MCF 10A (cell line): Measurements from ENCODE around the gene RERE. TPM values are rescaled to one million over a fixed set of nuclear protein-coding genes. Genes with fewer than 3 reads are reported as not detected.

Experiments used
- BruUV-seq: library from RNA; stranded (reverse); fragments of 400-500 nt; replicated peaks from 2 replicates; lab custom pipeline; 2021; lab: Mats Ljungman, UMichigan
- CTCF ChIA-PET: fragments of 300-600 bp; sonication (Branson Sonifier 250); formaldehyde crosslinking; extraction: SDS; loops from one replicate; lab custom pipeline; 2021; ENCODE audit warnings: antibody characterized with exemption, inconsistent platforms; lab: Yijun Ruan, JAX
- POLR2A ChIA-PET: fragments of 300-600, 350-650 bp; sonication (Branson Sonifier 250); formaldehyde crosslinking; extraction: SDS; loops from one replicate; lab custom pipeline; 2020; ENCODE audit warnings: antibody characterized with exemption, inconsistent platforms; lab: Yijun Ruan, JAX
- DNase-seq: peaks from one replicate; pipeline ENCODE4 v3.0.0-alpha.2; 2018; ENCODE audit not compliant: unreplicated experiment
- H3K27ac Mint-ChIP-seq: one replicate; pipeline ENCODE4 v1.8.0; 2022; ENCODE audit warnings: mild to moderate bottlenecking, low read depth, mixed read lengths; ENCODE audit not compliant: unreplicated experiment
- H3K27me3 Mint-ChIP-seq: one replicate; pipeline ENCODE4 v1.8.0; 2022; ENCODE audit warnings: mixed read lengths; ENCODE audit not compliant: insufficient read depth, unreplicated experiment
- H3K36me3 Mint-ChIP-seq: one replicate; pipeline ENCODE4 v1.8.0; 2022; ENCODE audit warnings: mild to moderate bottlenecking, moderate library complexity, mixed read lengths; ENCODE audit not compliant: insufficient read depth, unreplicated experiment
- H3K4me1 Mint-ChIP-seq: one replicate; pipeline ENCODE4 v1.8.0; 2022; ENCODE audit warnings: mixed read lengths; ENCODE audit not compliant: insufficient read depth, unreplicated experiment
- H3K4me3 Mint-ChIP-seq: one replicate; pipeline ENCODE4 v1.8.0; 2022; ENCODE audit warnings: mild to moderate bottlenecking, moderate library complexity, mixed read lengths; ENCODE audit not compliant: unreplicated experiment
- H3K9me3 Mint-ChIP-seq: one replicate; pipeline ENCODE4 v1.8.0; 2022; ENCODE audit warnings: mixed read lengths; ENCODE audit not compliant: unreplicated experiment
- intact Hi-C: fragments of 100-400 bp; cut with micrococcal nuclease; formaldehyde crosslinking; loops from 2 replicates; pipeline ENCODE4 v1.14.1; 2022
- total RNA-seq: library from RNA; stranded (reverse); gene quantifications from 2 replicates; pipeline ENCODE4 v1.2.3, GENCODE V29; 2022
- TF ChIP-seq, protein P1 (sequence below): fragments of 200-600 bp; IDR thresholded peaks from one replicate; pipeline ENCODE4 v1.8.0; 2022; ENCODE audit warnings: antibody characterized with exemption, mild to moderate bottlenecking; ENCODE audit not compliant: unreplicated experiment

The RERE gene
- total RNA-seq, 1 experiment from 2014 or later: 48.4 TPM

GRCh38 chr1:8590721-8591351, 226.6 kb downstream of the RERE start:
- Mint-ChIP-seq H3K27me3 (no peaks in the 10 kb centered on the region), H3K27ac (no peak overlapping the region), H3K4me3 (no peak overlapping the region), H3K4me1 (peaks cover 11% of the 10 kb centered on the region), H3K9me3 (no peaks in the 10 kb centered on the region), H3K36me3 (no peaks in the 10 kb centered on the region)
- POLR2A ChIA-PET: no interaction called here
- TF ChIP-seq, protein P1, sequence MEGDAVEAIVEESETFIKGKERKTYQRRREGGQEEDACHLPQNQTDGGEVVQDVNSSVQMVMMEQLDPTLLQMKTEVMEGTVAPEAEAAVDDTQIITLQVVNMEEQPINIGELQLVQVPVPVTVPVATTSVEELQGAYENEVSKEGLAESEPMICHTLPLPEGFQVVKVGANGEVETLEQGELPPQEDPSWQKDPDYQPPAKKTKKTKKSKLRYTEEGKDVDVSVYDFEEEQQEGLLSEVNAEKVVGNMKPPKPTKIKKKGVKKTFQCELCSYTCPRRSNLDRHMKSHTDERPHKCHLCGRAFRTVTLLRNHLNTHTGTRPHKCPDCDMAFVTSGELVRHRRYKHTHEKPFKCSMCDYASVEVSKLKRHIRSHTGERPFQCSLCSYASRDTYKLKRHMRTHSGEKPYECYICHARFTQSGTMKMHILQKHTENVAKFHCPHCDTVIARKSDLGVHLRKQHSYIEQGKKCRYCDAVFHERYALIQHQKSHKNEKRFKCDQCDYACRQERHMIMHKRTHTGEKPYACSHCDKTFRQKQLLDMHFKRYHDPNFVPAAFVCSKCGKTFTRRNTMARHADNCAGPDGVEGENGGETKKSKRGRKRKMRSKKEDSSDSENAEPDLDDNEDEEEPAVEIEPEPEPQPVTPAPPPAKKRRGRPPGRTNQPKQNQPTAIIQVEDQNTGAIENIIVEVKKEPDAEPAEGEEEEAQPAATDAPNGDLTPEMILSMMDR: no peak
- intact Hi-C loops: no loop called here
- CTCF ChIA-PET: no interaction called here
- DNase-seq: no peak
- BruUV-seq: no TSS peak

DNA sequence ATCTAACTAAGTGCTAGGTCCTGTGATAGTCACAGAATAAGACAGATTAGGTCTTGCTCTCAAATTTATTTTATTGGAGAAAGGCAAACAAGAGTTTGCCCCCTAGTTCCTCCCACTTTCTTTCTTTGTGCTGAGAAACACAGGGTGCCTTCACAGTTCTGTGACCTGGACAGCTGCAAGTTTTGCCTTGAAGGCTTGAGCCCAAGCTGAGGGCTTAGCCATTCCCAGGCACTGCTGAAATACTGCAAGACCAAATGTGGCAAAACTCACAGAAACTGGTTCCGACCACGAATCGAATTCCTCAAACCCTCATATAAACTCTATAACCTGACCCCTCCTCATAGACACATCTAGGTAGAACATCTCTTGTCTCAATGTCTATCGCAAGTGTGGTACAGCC, 227.9 kb downstream of the RERE start:
- ChIA-PET CTCF (interaction anchor here (0.9 to 1.7 kb wide), 2 partner anchors 21 to 28 kb away, joined by 3 to 4 read pairs; no protein-coding TSS in a partner anchor), POLR2A (interaction anchor here (1.1 kb wide), 1 partner anchor 16 kb away, joined by 3 read pairs; no protein-coding TSS in a partner anchor)
- Mint-ChIP-seq H3K9me3 (no peaks in the 10 kb centered on the region), H3K27me3 (no peaks in the 10 kb centered on the region), H3K4me3 (no peak overlapping the region), H3K36me3 (no peaks in the 10 kb centered on the region), H3K27ac (peak overlapping the region; percentile 78), H3K4me1 (peaks cover 11% of the 10 kb centered on the region)
- no TSS peak for BruUV-seq
- intact Hi-C loops: no loop called here
- TF ChIP-seq, protein P1: no peak
- DNase-seq: no peak

- Mint-ChIP-seq H3K36me3 (peaks cover 5% of the 10 kb centered on the region), H3K27ac (no peak overlapping the region), H3K4me1 (peaks cover 11% of the 10 kb centered on the region), H3K9me3 (no peaks in the 10 kb centered on the region), H3K4me3 (no peak overlapping the region), H3K27me3 (no peaks in the 10 kb centered on the region)
- ChIA-PET POLR2A (interaction anchor here (0.8 kb wide), 1 partner anchor 84 kb away, joined by 5 read pairs; no protein-coding TSS in a partner anchor), CTCF (interaction anchor here (0.6 to 1.9 kb wide), 4 partner anchors 16 to 84 kb away, joined by 3 to 5 read pairs (median 4); no protein-coding TSS in a partner anchor)
- no TSS peak for BruUV-seq
- TF ChIP-seq, protein P1: no peak
- no peak for DNase-seq
- intact Hi-C loops: no loop called here
Measured at GRCh38 chr1:8587784-8588183, 229.7 kb downstream of the RERE start.

- POLR2A ChIA-PET: interaction anchor here (1.1 to 1.5 kb wide), 4 partner anchors 9 to 117 kb away, joined by 3 to 5 read pairs (median 4); no protein-coding TSS in a partner anchor
- peaks cover 5% of the 10 kb centered on the region for H3K36me3 Mint-ChIP-seq
- H3K27me3 Mint-ChIP-seq: no peaks in the 10 kb centered on the region
- no peak overlapping the region for H3K4me3 Mint-ChIP-seq
- no peak for DNase-seq
- no peak overlapping the region for H3K27ac Mint-ChIP-seq
- CTCF ChIA-PET: interaction anchor here (0.9 to 1.9 kb wide), 4 partner anchors 15 to 141 kb away, joined by 3 to 5 read pairs (median 4); no protein-coding TSS in a partner anchor
- H3K4me1 Mint-ChIP-seq: peaks cover 7% of the 10 kb centered on the region
- intact Hi-C loops: no loop called here
- TF ChIP-seq, protein P1: no peak
- no peaks in the 10 kb centered on the region for H3K9me3 Mint-ChIP-seq
- no TSS peak for BruUV-seq
Measured at GRCh38 chr1:8586438-8586837, 231.0 kb downstream of the RERE start.
